HG03469 (cell line): ENCODE data around the gene PCBD2.
"Not testable (repeated sequence)": the region's sequence is repeated elsewhere in the genome, so short reads cannot be mapped to it uniquely, and the experiment has no call there.

Experiments
- ATAC-seq: cut with Tn5 transposase; IDR thresholded peaks from one replicate; pipeline ENCODE4 v1.9.1; 2021; ENCODE audit warnings: mild to moderate bottlenecking, moderate library complexity, moderate number of reproducible peaks; ENCODE audit not compliant: unreplicated experiment

The PCBD2 gene

DNA sequence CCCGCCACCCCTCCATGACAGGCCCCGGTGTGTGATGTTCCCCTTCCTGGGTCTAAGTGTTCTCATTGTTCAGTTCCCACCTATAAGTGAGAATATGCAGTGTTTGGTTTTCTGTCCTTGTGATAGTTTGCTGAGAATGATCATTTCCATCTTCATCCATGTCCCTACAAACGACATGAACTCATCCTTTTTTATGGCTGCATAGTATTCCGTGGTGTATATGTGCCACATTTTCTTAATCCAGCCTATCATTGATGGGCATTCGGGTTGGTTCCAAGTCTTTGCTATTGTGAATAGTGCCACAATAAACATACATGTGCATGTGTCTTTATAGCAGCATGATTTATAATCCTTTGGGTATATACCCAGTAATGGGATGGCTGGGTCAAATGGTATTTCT is 93.1 kb downstream of the PCBD2 start:
- ATAC-seq, result not testable (repeated sequence)

DNA sequence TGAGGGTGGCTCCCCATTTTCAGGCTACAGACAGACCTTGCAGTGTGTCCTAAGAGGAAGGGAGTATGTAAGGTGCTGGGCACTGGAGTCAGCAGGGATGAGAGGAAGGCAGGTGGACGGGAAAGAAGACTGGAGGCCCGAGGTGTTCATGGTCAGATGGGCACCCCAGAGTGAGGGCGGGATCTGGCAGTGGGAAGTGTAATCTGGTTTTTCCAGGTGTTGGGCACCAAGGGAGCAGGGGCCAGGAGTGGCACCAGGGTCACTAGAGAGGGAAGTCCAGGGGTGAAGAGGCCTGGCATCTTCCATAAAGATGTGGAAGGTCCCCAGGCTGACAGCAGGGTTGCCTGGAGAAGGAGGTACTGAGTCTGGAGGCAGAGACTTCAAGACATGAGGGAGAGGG is 99.4 kb downstream of the PCBD2 start:
- no peak for ATAC-seq

DNA sequence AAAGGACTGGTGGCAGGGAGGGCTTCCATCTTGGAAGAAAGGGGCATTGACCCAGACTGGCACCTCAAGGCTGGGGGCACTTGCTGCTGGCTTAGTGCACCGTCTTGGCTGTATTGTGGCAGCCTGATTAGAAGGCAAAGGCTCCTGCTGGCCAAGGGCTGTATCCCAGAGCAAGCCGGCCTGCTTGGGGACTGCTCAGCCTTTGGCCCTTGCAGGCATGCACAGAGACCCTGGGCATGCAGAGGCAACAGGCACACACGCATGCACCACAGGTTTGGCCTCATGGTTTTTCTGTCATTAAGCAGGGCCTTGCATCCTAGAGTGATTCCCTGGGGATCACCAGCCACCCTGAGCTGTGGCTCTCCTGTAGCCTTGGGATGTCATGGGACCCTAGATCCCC is 100.1 kb downstream of the PCBD2 start:
- no peak for ATAC-seq

DNA sequence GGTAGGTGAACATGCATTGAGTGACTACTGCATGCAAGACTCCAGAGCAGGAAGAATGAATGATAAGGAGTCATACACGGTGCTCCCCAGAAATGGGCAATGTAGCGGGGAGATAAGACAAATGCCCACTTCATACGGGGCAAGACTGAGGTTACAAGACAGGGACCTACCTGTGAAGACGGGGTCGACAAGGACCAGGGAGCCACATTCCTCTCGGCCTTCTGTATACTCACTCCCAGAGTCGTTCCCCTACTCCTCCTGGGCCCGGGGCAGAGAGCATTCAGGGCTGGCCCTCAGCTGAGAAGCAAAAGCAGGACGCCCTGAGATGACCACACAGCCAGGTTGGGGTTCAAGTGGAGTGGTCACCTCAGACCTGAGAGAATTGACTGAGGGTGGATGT is 102.4 kb downstream of the PCBD2 start:
- ATAC-seq, result no peak

DNA sequence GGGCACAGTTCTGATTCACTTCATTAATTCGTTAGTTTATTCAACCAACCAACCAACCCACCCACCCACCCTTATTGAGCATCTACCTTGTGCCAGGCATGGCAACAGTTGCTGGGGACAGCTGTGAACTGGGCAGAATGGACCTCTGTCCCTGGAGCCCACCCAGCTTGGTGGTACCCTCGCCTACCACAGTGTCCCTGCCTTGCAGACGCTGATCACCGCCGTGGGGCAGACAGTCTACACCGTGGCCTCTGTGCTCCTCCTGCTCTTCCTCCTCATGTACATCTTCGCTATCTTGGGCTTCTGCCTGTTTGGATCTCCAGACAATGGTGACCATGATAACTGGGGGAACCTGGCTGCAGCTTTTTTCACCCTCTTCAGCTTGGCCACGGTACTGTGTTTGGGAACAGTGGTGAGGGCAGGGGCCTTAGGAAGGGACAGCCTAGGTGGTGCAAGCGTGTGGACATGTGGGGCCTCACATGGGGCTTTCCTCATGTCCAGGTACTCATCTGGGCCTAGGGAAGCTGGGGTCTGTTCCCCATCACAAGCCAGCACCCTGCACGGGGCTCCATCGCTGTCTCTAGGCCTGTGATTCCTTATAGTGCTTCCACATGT is 102.9 kb downstream of the PCBD2 start:
- ATAC-seq, result no peak

DNA sequence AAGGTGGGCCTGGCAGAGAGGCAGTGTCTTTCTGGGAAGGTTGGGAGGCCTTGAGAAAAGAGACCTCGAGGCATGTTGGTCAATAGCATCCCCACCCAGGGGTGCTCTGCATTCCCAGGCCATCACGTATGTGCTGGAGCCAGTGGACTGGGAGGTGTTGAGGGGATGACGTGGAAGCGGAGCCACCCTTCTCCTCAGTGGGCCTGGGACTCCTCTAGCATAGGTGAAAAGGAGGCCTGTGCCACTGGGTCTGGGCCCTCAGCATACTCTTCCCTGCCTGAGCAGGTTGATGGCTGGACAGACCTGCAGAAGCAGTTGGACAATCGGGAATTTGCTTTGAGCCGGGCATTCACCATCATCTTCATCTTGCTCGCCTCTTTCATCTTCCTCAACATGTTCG is 103.6 kb downstream of the PCBD2 start:
- no peak for ATAC-seq

DNA sequence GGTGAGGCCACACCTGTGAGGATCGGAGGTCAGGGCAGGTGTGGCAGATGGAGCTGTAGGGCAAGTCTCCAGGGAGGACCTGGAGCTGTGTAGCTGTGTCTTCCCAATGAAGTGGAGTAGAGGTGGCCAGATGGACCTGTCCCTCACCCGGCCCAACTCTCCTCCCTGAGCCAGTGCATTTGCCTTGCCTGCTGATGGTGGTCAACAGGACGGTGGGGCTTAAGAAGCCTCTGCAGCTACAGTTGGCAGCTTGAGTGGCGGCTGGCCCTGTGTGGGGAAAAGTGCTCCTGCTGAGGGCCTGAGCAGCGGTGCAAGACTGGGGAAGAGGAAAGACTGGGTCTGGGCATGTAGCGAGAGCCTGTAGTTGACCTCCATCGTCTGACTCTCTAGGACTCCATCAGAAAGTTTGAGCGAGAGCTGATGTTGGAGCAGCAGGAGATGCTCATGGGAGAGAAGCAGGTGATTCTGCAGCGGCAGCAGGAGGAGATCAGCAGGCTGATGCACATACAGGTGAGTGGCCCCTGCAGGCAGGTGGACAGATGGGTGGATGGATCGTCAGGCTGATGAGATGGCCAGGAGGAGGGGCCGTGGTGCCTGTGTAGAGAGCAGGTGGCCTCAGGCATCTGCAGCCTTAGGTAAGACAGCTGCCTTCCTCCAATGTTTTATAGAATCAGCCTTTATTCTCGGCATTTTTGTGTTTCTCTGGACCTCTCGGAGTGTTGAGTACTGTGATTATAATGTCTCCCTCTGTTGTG is 104.2 kb downstream of the PCBD2 start:
- no peak for ATAC-seq

DNA sequence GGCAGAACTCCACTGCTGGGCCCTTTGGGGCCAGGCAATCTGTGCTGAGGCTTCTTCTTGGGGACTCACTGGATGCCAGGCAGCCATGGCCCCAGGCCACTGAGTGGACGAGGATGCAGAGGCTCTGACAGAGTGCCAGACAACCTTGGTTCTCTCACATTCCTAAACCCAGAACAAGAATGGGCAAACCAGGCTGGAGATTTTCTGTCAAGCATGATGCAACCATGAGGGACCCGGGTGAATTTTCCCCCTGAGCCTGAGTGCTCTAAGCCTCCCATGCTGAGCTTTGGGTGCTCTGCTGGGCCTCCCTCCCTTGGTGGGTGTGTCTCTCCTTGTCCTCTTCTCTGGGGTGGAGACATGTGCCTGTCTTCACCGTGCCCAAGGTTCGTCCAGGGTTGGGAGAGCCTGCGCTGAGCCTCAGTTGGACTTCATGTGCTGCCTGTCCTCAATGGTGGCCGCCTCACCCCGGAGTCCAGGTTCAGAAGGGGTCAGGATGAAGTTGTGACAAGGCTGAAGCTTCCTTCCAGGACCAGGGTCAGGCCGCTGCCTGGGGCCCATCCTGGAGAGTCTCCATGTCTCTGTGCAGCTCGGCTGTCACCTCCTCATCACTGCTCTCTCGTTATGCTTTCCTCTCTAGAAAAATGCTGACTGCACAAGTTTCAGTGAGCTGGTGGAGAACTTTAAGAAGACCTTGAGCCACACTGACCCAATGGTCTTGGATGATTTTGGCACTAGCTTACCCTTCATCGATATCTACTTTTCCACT is 105.0 kb downstream of the PCBD2 start:
- ATAC-seq, result no peak

DNA sequence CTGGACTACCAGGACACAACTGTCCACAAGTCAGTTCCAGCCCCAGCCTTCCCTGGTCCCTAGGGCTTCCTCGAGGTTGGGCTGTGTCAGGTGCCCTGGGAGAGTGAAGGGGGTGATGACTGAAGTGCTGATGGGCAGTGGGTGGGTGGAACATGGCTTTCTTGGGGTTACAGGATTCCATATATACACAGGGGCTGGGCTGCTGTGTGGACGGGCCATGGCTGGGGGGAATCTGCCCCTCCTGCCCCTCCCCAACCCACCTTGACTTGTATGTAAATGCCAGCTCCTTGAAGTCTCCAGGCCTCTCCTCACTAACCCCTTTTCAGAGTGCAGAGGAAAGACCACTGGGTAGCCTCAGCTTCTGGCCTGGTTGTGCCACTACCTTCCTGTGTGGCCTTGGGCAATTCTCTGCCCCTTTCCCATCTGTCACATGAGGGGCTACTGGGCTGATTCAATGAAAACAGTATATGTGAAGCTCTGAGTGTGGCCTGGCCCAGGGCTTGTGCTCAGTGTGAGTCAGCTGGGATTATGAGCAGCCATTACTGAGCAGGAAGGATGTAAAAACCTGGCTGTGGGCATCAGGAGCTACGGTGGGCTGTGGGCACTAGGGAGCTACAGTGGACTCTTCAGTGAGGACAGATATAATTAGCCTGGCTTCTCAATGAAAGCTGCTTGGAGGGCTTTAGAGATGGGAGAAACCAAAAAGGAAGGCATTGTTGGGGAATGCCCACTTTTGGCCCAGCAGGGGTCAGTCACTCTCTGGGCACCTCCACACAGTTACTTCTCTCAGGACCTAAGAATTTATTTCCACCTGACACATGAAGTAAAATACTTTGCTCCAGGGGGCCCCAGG is 105.8 kb downstream of the PCBD2 start:
- no peak for ATAC-seq

DNA sequence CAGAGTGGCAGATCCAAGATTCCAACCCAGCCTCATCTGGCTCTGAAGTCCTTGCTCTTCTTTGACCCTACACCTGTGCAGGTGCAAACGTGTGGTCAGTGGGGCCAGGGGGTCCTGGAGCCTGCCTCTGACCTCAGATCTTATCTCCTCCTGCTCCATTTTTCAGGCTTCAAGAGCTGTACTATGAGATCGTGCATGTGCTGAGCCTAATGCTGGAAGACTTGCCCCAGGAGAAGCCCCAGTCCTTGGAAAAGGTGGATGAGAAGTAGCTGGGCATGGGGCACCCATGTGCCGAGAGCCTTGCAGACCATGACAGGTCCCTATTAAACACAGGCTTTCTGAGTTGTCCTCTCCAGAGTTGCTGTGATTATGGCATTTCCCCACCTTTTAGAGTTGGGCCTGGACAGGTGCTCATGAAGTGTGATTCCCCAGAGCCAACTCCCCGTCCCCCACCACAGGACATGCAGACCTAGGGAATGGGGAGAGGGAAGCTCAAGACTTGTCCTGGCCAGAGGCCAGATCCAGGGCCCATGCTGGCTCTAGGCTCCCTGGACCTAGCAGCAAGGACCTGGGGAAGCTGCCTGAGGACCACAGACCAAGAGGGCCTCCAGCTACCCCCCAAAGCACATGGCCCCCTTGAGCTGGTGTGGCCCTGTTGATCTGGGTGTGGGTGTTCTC is 106.6 kb downstream of the PCBD2 start:
- ATAC-seq, result no peak

DNA sequence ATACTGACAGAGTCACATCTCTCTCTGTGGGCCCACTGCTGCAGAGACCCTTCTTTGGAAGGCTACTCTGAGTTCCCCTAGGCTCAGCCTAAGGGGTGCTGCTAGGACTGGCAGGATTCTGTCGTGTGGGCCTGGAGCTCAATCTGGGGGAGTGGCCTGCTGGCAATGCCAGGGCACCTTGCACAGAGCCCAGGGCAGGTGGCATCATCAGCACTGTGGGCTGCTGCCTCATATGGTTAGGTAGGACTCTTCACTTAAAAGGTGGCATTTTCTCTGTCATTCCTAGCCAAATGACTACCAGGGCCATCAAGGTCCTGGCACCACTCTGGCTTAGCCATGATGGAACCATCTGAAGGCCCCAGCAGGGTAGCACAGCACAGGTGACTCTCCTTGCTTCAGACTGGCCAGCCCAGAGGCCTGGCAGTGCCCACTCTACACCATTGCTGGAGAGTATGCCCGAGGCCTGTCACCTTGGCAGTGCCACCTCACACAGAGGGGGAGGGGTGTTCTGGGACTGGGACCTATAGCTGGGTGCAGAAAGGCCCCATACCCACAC is 107.2 kb downstream of the PCBD2 start:
- no peak for ATAC-seq
